Esophagus muscularis mucosa (tissue), 4 donors: ENCODE results near the gene A1CF. TPM values are rescaled to one million over a fixed set of nuclear protein-coding genes. Genes with fewer than 3 reads are reported as not detected.
"Not testable (repeated sequence)": the region's sequence is repeated elsewhere in the genome, so short reads cannot be mapped to it uniquely, and the experiment has no call there.

Experiments
- DNase-seq: peaks from one replicate; pipeline ENCODE4 v3.0.0-alpha.2; 2017; ENCODE audit errors: extremely low spot score
- H3K27ac ChIP-seq, 4 donors: fragments of 200-600 bp; sonication (generic); replicated peaks in 1 of 4; 1 replicate in 3 of 4; 2 replicates in 1 of 4; pipeline ENCODE4 v1.5.1; 2016 to 2019; ENCODE audit warnings: mild to moderate bottlenecking in 1 of 4
- H3K27me3 ChIP-seq, 4 donors: fragments of 200-600 bp; sonication (generic); one replicate each; pipeline versions ENCODE4 v1.5.1 to v1.6.0; 2016 to 2019
- H3K36me3 ChIP-seq, 4 donors: fragments of 200-600 bp; sonication (generic); one replicate each; pipeline ENCODE4 v1.5.1; 2016 to 2019
- H3K4me1 ChIP-seq, 4 donors: fragments of 200-600 bp; sonication (generic); one replicate each; pipeline ENCODE4 v1.5.1; 2016 to 2019
- H3K4me3 ChIP-seq, 4 donors: fragments of 200-600 bp; sonication (generic); 1 replicate in 2 of 4; 2 replicates in 2 of 4; pipeline ENCODE4 v1.5.1; 2016 to 2019; ENCODE audit warnings: mild to moderate bottlenecking in 4 of 4, moderate library complexity in 1 of 4
- H3K9me3 ChIP-seq, 4 donors: fragments of 200-600 bp; sonication (generic); 1 replicate in 3 of 4; 2 replicates in 1 of 4; pipeline ENCODE4 v1.5.1; 2016 to 2019
- CTCF ChIP-seq, 3 experiments: fragments of 200-600 bp in 2 of 3; fragments of 450-650 bp in 1 of 3; sonication (generic) in 2 of 3; IDR thresholded peaks; one replicate each; pipeline ENCODE4 v1.5.1; 2017 to 2019; ENCODE audit warnings: antibody characterized with exemption in 3 of 3, mild to moderate bottlenecking in 2 of 3, moderate library complexity in 1 of 3
- EP300 ChIP-seq: sonication (generic); formaldehyde crosslinking; IDR thresholded peaks from one replicate; pipeline ENCODE4 v1.6.1; 2017; ENCODE audit warnings: antibody characterized with exemption
- POLR2A ChIP-seq: fragments of 450-650 bp; IDR thresholded peaks from one replicate; pipeline ENCODE4 v1.6.1; 2017; ENCODE audit warnings: antibody characterized with exemption, moderate library complexity, mild to moderate bottlenecking, low read depth
- POLR2AphosphoS5 ChIP-seq, 2 donors: sonication (generic); formaldehyde crosslinking; IDR thresholded peaks; one replicate each; pipeline ENCODE4 v1.6.1; 2017; ENCODE audit warnings: antibody characterized with exemption in 2 of 2
- WGBS: methylation state at CpG from one replicate; pipeline ENCODE4 v1.1.5; 2018; 5-methylcytosine and 5-hydroxymethylcytosine counted together
- intact Hi-C: fragments of 100-400 bp; cut with DNase I; formaldehyde crosslinking; loops from one replicate; pipeline ENCODE4 v1.15.1; 2023
- total RNA-seq, 4 donors: library from RNA; depleted of rRNA; stranded (reverse); fragments of >200 nt; gene quantifications; one replicate each; pipeline versions ENCODE4 v1.1.0 to v1.2.1, GENCODE V29; 2016

Gene A1CF
- total RNA-seq, 4 donors from 2014 or later: not detected

- H3K36me3 ChIP-seq: no peaks in the 10 kb centered on the region
- no peaks in the 10 kb centered on the region for H3K27me3 ChIP-seq
- H3K4me3 ChIP-seq: no peak overlapping the region
- H3K9me3 ChIP-seq: no peaks in the 10 kb centered on the region
- peaks cover 0 to 3% (median 0%) of the 10 kb centered on the region in 4 donors for H3K4me1 ChIP-seq
- no peak for DNase-seq
- intact Hi-C loops: no loop called here
- WGBS: 88% methylated on average over 7 of the region's 7 CpGs
- TF ChIP-seq EP300: no peak
- TF ChIP-seq CTCF (IDR thresholded peaks at IDR 0.05): no peak
- no peak for TF ChIP-seq POLR2A
- TF ChIP-seq POLR2AphosphoS5 (IDR thresholded peaks at IDR 0.05): no peak
- H3K27ac ChIP-seq: no peak overlapping the region
Measured at GRCh38 chr10:50909334-50910014, 24.0 kb upstream of the A1CF start.

GRCh38 chr10:50908366-50908765 lies 22.9 kb upstream of the A1CF start:
- Histone ChIP-seq H3K4me1 (peaks cover 0 to 3% (median 0%) of the 10 kb centered on the region in 4 donors), H3K9me3 (no peaks in the 10 kb centered on the region), H3K36me3 (no peaks in the 10 kb centered on the region), H3K4me3 (no peak overlapping the region), H3K27me3 (no peaks in the 10 kb centered on the region), H3K27ac (no peak overlapping the region)
- intact Hi-C loops: no loop called here
- DNase-seq: no peak
- WGBS: 94% methylated on average over 4 of the region's 4 CpGs
- TF ChIP-seq CTCF (IDR thresholded peaks at IDR 0.05): no peak
- no peak for TF ChIP-seq POLR2A
- TF ChIP-seq POLR2AphosphoS5 (IDR thresholded peaks at IDR 0.05): no peak
- TF ChIP-seq EP300: no peak

GRCh38 chr10:50905797-50906196 lies 20.4 kb upstream of the A1CF start:
- H3K4me3 ChIP-seq, intact Hi-C loops, H3K27ac ChIP-seq, H3K9me3 ChIP-seq, H3K36me3 ChIP-seq, DNase-seq, H3K4me1 ChIP-seq, H3K27me3 ChIP-seq: not testable (repeated sequence)
- WGBS: 92% methylated on average over 15 of the region's 15 CpGs

GRCh38 chr10:50896721-50897120 lies 11.3 kb upstream of the A1CF start:
- no peaks in the 10 kb centered on the region for H3K4me1 ChIP-seq
- H3K36me3 ChIP-seq: no peaks in the 10 kb centered on the region
- H3K27ac ChIP-seq: no peak overlapping the region
- TF ChIP-seq CTCF (IDR thresholded peaks at IDR 0.05): no peak
- TF ChIP-seq POLR2AphosphoS5 (IDR thresholded peaks at IDR 0.05): no peak
- no peak for TF ChIP-seq POLR2A
- TF ChIP-seq EP300: no peak
- intact Hi-C loops: no loop called here
- DNase-seq: no peak
- H3K9me3 ChIP-seq: no peaks in the 10 kb centered on the region
- H3K27me3 ChIP-seq: no peaks in the 10 kb centered on the region
- no peak overlapping the region for H3K4me3 ChIP-seq

GRCh38 chr10:50894312-50894711 lies 8.9 kb upstream of the A1CF start:
- TF ChIP-seq POLR2AphosphoS5 (IDR thresholded peaks at IDR 0.05) (no peak), POLR2A (no peak), CTCF (IDR thresholded peaks at IDR 0.05) (no peak), EP300 (no peak)

More at GRCh38 chr10:50894312-50894711, 8.9 kb upstream of the A1CF start:
- Histone ChIP-seq H3K36me3 (no peaks in the 10 kb centered on the region), H3K9me3 (no peaks in the 10 kb centered on the region), H3K27me3 (no peaks in the 10 kb centered on the region), H3K27ac (no peak overlapping the region), H3K4me3 (no peak overlapping the region), H3K4me1 (no peaks in the 10 kb centered on the region)
- intact Hi-C loops: no loop called here
- no peak for DNase-seq
